CD4-positive, alpha-beta T cell treated with Interleukin-17A for 4 hours (primary cell): ENCODE data around the gene ZFAND3.

ENCODE experiments used
- DNase-seq: peaks from one replicate; pipeline ENCODE4 v3.0.0-alpha.2; 2020; ENCODE audit warnings: mixed read lengths

Gene ZFAND3

DNA sequence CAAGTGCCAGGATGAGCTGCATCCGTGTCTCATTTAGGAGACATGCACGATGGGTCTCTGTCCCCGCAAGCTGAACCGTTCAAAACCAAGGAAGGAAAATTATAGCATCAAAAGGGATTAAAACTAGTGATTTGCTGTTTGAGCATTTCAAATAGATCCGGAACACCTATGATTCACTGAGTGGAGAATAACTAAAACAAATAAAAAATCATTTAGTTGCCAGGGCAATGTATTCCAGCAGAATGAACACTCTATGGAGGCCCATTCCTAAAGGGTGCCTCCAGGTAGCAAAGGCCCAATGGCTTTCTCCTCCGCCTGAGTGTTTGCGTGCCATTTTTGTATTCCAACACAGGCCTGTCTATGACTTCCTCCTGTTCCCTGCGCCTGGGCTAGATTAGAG is 354.8 kb downstream of the ZFAND3 start:
- no peak for DNase-seq

DNA sequence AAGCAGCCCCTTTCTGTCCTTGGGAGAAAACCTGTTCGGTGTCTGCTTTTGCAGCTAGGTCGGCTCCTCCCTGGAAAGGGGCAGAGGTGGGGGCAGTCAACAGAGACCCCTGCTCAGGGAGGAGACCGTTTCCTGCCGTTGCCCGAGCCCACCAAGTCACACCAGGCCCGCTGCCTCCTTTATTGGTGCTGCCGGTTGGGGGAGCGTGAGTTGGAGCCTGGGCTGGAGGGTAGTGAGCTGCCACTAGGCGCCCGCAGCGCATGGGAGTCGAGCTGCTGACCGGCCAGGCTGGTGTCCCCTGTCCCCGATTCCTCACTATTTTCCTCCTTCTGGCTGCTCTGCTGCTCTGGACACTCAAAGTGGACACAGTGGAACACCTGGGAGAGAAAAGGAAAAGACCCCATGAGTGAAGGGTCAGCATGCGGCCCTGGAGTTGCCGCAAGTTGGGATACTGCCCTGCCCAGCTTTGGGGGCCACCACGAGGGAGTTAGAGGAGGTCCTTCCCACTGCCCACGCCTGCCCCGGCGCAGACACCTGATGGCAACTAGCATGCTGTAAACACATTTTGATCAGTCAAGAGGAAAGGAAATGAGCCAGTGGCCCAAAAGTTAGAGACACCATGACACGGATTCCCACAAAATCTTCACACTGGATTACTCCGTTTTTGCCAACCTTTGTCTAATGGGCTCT is 355.4 kb downstream of the ZFAND3 start:
- no peak for DNase-seq

DNA sequence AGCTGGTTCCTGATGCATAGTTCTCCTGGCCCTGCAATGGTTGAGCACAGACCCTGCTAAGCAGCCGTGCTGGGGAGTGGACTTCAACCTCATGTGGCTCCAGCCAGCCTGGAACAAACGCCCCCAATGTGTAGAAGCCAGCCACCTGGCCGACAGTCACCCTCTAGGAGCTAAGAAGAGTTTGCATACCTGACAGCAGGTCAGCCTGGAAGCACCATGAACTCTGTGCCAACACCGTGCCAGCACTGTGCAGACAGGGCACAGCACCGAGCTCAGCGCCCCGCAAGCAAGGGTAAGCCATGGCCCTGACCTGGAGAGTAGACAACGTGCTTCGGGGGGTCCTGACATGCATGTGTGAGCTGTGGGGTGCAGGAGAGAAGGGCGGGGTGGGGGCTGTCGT is 356.3 kb downstream of the ZFAND3 start:
- DNase-seq, result no peak

DNA sequence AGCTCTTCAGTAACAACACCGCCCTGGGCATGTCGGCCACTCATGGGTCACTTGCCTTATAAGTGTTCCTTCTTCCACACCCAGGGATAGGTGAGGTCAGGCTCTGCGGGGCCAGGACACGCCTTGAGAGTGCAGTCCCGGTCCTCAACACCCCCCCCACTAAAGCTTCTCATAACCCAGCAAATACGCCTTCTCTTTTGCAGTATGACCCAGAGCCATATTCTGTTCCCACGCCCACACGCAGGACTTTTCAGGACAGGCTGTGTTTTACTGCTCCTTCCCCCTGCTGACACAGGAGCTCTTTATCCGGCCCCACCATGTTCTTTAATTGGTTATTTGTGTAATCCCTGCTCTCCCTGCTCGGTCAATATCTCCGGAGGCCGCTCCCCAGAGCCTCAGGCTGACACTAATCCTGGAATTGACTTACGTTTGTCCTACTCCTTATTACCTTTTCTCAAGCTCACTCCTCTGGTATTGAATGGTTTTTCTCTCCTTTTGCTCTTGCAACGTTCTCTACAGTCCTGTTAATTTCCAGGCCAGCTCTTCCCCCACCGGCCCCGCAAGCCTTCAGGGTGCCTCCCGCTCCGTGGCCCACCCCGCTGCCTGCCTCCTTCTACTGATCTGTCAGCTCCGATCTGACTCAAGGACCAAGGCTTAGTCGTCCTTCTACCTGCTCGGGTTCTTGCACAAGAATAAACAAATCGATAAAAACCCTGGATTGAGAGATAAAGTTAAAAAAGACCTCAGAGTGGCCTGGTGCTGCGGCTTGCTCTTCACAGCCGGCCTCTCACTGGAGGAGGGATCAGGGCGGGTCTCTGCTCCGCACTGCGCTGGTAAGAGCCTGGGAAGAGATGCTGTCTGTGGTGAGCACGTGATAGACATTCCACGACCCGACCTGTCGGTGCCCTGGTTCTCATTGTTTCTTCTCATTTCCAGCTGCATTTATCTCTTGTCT is 357.5 kb downstream of the ZFAND3 start:
- no peak for DNase-seq

DNA sequence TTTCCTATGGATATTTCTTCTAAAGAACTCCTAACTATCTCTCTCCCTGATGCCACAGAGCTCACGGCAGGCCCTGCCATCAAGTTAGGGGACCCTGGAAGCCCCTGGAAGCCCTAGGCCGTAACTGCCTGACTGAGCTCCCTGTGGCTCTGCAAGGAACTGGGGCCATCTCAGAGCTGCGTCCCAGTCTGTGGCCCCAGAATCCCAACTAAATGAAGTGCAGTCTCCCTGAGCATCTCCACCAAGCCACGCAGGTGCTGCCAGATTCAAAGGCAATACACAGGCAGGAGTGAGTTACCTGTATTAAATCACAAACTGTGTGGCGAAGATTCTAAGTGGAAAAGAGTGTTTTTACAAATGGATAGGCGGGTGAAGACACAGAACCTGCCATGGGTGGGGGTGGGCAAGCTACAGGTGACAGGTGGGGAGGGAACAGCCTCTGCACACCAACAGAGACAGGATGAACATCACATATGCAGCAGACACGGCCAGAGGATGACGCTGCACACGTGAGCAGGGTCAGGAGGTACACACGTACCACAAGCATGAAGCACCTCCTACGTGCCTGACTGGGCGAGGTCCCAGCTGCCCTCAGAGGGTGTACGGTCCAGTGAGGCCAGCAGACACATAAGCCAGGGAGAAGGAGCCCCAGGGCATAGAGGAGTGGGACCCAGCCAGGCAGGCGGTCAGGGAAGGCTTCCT is 358.5 kb downstream of the ZFAND3 start:
- no peak for DNase-seq

DNA sequence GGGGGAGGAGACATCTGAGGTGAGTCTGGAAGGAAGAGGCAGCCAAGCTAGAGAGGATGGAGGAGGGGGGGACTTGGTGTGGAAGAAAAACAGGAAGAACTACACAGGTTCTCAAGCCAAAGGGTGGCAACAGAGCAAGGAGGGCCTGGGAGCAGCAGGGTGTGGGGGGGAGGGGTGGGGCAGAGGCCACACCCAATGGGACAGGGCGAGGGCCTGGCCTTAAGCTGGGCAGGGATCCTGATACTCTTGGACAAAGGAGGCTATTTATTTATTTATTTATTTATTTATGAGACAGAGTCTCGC is 359.0 kb downstream of the ZFAND3 start:
- DNase-seq, result no peak

DNA sequence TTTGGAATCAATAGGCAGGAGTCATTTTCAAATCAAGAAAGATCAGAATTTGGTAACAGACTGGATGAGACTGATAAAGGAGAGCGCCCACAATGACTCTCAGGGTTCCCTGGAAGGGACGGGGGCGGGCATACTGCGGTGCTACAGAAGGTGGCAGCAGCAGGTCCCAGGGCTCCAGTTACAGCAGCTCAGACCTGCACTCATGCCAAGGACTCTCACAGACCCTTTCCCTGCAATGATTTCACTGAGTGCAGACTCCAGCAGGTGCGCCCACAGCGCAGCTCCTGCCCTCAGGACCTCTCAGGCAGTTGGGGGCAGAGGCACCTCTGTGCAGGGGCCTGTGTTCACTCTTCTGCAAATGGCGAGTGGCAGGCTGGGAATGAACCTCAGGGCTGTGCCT is 359.8 kb downstream of the ZFAND3 start:
- DNase-seq, result no peak

DNA sequence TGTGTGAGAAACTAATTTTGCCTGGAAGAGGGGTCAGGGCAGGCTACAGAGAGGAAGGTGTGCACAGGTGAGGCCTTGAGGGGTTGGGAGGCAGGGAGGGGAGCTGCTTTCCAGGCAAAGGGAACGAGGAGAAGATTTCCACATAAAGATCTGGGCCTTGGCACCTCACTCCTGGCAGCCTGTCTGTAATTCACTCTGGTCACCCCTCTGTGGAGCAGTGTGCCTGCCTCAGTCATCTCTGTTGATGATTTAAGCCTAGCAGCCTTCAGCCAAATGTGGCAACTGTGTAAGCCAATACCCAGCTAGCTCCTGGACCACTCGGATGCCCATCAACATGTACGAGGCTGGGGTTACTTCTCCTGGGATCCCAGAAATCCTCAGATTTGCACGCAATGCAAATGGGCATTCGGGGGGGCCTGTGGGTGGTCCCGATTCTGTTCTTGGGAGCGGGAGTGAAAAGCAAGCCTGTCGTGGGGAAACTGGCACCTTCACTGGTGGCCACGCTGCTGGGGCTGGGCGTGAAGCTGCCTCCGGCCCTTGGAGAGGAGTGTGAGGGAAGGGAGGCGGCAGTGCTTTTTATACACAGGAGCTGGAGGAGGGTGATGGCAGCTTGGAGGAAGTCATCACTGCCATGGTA is 360.4 kb downstream of the ZFAND3 start:
- DNase-seq, result no peak

DNA sequence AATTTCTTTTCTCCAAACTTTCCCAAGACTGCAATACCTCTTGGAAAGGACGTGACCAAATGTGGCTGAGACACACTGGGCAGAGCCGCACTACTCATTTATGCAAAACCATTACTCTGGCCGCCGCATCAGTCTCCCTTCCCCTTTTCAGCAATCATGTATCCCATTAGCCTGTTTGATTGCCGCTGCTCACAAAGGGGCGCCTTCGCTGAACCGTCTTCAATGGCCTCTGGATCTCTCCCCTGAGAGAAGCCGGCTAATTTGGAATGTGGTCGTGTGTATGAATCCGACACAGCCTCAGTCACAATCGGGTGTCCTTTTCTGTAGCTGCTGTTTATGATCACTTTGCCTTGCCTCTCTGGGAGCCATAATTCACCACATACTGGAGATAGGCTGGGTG is 361.1 kb downstream of the ZFAND3 start:
- DNase-seq, result no peak

DNA sequence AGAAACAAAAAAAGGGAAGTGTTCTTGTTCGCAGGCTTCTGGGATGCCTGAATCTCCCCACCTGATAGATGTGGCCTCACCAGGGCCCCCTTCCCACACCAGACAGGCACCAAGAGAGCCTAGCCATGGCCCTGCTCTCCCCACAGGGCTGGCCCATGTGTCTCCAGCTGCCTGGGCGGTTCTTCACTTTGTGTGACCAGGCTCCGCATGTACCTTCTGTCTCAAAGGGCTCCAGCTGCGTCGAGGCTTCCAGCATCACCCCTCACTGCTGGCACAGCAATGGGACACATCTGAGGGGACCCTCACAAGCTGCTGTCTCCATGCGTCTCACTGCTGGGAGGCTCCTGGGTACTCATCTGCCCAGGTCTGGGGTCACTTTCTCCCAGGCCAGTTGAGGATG is 362.9 kb downstream of the ZFAND3 start:
- DNase-seq, result no peak

DNA sequence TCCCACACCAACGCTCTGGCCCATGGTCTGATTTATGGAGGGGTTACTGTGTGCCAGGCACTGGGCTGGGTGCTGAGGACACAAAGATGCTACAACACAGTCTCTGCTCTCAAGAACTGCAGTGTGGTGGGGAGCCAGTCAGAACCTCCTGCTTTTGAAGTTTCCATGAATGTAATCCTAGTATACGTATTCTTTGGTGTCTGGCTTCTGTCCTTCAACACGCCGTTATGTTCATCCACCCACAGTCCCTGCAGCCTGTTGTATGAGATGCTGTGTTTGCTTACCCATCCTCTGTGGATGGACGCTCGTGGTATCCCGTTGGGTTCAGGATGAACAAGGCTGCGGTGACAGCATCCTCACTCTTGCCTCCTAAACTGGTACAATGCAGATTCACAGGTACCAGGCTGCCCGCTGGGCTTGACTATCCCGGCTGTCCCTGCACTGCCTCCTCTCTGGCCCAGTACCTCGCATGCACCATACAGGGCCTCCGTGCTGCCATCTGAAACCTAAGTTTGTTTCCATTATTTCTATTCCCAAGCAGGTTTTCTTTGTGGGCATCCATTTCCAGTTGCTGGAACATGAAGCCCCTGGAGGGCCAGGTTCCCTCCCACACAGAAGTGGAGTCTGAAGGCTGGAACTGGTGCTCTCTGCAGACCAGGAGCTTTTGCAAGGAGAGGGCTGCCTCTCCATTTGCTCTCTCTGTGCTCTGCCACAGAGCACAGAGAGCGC is 364.5 kb downstream of the ZFAND3 start:
- no peak for DNase-seq

DNA sequence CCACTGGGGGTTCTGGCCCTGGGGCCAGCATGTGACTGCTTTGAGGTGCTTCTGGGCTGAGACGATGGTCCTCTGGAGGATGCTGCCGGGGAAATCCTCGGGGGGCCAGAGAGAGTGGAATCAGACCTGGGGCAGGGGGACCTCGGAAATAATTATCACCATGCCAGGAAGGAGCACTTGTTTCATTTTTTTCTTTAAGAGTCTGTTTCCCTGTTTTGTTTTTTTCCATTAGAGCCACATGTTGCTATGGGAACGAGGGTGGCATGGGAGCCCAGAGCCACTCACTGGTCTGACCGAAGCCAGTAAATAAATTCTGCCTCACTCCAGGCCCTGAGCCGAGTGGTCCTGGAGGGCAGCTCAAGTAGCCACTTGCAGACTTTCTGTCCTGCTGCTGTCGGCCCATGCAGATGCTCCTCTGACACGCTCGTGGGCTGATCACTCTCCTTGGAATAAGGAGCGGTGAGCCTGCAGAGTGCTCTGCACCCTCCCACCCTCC is 365.1 kb downstream of the ZFAND3 start:
- no peak for DNase-seq

DNA sequence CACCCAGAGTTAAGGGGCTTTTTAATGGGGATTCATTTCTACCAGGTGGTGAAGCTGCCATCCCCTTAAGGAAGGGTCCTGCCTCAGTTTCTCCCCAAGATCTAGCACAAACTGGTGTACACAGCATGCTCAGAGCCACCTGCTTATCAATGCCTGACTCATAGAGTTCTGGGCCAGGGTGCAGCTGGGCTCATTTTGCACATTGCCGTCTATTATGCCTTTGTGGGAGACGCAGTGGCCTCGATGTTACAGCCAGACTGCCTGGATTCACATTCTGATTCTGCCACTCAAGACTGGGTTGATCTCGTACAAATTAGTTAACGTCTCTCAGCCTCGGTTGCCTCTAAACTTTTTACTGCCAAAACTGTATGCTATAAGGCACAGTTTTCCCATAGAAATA is 365.7 kb downstream of the ZFAND3 start:
- no peak for DNase-seq

DNA sequence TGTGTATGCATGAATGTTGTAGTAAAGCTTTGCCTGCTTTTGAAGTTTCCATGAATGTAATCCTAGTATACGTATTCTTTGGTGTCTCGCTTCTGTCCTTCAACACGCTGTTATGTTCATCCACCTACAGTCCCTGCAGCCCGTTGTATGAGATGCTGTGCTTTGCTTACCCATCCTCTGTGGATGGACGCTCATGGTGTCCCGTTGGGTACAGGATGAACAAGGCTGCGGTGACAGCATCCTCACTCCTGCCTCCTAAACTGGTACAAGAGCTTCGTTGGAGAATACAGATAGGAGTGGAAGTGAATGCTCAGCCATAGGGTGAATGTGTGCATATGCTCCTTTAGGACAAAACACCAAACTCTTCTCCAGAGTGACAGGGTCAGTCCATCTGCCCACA is 366.2 kb downstream of the ZFAND3 start:
- no peak for DNase-seq

DNA sequence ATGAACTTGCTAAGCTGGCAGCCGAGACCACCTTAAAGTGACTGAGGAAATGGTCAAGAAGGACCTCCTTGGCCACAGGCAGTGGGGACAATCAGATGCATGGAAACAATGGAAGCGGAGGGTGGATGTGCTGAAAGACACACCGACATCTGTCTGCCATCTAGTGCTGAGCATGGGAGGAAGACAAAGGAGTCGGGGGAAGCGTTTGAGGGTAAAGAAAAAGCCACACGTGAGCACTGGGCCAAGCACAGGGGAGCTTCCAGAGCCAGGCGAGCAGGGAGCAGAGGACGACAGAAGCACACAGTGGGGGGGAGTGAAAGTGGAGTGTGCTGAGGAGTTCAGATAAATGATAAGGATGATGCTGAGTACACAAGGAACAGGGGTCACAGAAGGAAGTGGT is 367.8 kb downstream of the ZFAND3 start:
- DNase-seq, result no peak

DNA sequence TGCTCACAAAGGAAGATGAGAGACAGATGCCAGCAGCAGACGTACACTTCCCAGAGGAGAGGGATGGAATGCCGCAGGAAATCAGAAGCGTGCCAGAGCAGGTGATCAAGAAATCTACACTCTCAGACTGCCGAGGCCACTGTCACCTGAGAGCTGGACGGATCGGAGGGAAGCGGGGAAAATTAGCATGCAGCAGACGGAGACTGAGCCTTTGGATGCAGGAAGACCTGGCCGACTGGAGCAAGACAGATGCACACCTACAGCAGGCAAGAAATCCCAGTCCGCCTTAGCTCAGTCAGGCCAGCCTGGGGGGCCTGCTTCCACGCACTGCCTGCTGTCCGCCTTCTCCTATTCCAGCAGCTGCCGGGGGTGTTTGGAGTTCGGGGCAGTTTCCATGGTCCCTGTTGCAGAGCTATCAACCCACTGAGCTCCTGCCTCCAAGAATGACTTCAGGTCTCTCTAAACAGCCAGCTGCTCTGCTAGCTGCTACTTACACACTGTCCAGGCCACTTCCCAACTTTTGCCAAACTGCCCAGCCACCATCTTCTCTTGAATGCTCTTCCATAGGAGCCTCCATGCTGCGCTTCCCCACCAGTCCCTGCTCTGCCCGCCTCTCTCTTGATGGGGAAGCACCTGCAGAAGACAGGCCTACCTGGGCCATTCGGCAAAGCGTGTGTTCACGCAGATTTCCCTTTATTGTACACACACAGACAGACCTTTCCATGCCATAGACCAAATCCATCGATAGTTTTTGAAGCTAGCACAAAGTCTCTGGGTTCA is 368.5 kb downstream of the ZFAND3 start:
- DNase-seq, result no peak

DNA sequence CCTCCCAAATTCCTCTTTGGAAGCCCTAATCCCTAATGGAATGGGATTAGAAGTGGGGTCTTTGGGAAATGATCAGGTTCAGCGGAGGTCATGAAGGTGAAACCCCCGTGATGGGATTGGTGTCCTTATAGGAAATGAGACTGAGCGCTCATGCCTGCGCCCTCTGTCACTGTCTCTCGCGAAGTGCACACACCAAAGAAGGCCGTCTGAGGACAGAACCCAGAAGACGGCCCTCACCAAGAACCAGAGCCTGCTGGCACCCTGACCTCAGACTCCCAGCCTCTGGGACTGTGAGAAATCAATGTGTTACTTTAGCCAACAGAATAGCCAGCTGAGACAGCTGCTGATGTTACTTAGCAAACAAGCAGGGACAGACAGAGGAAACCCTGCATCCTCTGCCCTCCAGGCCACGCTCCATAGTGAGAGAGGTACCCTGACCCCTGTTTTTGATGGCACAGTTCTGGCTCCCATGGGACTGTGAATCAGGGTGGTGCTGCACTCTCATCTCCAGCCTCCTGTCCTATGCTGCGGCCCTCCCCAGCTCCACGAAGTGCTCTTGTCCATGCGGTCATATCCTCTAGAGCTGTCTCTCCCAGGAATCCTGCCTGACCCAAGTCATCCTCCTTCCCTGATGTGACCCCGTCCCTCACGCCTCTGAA is 369.3 kb downstream of the ZFAND3 start:
- no peak for DNase-seq

DNA sequence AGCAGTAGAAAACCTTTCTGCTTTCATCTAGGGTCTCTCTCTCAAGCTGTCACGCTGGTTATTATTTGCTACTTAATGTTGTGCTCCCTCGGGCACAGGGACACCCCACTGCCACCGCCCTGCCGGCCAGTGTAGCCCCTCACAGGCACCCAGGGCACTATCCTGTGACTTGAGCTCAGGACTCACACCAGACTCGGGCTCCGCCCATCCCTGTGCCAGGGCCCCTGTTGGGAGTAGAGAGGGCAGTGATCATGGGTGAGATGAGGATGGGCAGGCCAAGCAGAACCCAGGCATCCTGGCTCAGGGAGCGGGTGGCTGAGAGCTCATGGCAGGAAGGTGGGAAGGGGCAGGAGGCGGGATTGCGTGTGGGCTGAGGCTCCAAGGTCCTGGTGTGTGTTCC is 371.9 kb downstream of the ZFAND3 start:
- DNase-seq, result no peak

DNA sequence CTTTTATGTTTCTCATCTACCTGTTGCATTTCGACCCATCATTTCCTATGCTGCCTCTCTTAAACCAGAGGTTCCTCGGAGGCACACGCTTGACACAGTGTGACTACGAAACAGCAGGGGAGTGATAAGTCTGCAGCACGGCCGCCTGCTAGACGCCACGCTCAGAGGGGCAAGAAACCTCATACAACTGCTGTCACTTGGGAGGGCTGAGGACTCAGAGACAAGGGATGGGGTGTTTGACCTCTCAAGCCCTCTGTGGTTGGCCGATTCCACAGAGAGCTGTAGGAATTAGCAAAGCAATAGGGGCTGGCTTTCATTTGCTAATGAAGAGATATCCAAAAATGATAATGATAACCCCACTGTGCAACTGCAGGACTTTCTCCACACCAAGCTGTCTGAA is 372.5 kb downstream of the ZFAND3 start:
- no peak for DNase-seq

DNA sequence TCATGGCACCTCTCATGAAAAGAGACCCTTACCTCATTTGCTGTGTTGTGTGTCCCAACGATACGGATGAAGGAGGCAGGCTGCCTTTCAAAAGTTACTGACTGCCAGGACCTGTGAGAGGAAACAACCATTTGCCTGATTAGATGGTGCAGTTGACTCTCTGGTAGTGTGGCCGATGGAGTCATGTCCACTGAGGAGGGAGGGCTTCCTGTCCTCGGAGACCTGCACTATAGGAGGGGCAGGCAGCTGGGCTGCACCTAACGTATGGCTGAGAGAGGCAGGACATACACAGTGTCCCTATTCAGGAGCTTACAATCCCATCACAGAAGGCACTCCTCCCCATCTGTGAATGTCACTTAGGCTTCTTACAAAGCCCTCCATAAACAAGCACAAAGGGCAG is 373.0 kb downstream of the ZFAND3 start:
- no peak for DNase-seq

DNA sequence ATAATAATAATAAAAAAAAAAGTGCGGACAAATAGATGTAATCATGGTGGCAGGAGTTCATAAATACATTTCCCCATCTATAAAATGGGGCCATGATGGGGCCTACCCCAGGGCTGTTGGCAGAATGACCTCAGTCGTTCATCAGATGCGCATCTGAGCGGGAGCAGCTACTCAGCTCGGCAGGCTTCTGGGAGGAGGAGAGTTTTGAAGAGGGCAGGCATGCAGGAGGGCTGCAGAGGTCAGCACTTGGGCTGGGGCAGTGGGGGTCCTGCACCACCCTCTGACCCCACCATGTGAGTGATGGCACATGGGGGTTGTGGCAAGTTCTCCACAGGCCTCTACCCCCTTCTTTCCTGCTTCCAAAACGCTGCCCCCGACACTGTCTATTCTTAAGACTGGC is 373.5 kb downstream of the ZFAND3 start:
- no peak for DNase-seq
